ENCODE measurements around the gene MALSU1.

MALSU1 gene

DNA sequence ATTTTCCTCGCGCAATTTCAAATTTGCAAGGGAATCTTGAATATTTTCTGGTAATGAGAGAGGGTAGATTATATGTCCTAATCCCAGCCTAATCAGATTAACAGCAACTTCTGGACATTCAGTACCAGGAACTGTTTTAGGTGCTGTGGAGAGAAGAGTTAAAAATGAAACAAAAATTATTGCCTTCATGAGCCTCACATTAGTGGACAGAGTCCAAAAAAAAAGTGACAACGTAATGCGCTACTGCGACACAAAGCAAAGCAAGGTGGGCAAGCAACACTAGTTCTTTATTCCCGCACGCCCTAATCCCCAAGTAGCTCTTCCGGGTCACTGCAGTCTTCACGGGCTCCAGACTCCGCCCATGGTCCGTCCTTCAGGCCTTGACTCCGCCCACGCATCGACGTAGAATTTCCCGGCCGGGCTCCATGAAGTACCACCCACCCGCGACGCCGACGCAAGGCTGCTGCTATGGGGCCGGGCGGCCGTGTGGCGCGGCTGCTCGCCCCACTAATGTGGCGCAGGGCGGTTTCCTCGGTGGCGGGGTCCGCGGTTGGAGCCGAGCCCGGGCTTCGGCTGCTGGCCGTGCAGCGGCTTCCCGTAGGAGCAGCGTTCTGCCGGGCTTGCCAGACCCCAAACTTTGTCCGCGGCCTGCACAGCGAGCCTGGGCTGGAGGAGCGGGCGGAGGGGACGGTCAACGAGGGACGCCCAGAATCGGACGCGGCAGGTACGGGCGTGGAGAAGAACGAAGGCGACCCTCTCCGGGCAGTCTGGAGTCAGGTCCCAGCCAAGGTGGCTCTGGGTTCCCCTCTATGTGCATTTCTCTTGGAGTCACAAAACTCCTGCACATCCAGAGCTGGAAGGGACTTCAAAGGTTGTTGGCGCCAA lies at the start of gene MALSU1:
Gene MALSU1, plus strand, starts transcription at position 455 of the 885 bp plus-strand sequence. Its CDS starts 14 bp downstream, at position 469.
- peak; percentile 96 to 99 for DNase-seq (ENCODE audit: low read depth in 2 of 2)

DNA sequence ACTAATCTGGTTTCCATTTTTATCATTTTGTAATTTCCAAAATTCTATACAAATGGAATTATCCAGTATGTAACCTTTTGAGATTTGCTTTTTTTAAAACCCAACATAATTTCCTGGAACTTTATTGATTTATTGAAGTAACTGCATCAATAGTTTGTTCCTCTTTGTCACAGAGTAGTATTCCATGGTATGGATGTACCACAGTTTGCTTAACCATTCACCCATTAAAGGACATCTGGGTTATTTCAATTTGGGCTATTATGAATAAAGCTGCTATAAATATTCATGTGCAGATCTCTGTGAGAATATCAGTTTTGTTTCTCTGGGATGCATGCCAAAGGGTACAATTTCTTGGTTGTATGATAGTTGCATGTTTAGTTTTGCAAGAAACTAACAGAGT lies 49.7 kb upstream of the MALSU1 start:
- DNase-seq (ENCODE audit: low read depth in 2 of 2), result no peak

DNA sequence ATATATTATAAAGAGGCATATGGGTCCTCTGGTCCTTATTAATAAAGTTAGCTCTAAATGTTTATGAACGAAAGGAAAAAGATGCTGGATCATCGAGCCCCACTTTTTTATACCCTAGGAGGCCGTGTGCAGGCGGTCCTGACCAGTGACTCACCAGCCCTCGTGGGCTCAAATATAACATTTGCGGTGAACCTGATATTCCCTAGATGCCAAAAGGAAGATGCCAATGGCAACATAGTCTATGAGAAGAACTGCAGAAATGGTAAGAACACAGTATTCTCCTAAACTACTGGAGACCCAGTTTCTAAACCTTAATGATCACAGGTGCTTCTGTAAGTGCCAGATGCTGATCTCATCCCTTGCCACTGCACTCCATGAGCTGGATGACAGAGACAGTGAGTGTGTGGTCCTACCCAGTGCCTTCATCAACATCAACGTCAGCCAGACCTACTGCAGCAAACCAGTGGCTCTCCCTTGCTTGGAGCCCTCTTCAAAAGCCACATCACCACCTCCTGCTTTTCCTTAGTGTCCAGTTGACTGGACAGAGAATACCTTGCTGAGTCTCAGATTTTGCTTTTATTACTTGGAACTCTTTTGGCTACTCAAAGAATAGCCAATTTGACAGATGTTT lies 45.0 kb upstream of the MALSU1 start:
- DNase-seq (ENCODE audit: low read depth in 2 of 2), result no peak

DNA sequence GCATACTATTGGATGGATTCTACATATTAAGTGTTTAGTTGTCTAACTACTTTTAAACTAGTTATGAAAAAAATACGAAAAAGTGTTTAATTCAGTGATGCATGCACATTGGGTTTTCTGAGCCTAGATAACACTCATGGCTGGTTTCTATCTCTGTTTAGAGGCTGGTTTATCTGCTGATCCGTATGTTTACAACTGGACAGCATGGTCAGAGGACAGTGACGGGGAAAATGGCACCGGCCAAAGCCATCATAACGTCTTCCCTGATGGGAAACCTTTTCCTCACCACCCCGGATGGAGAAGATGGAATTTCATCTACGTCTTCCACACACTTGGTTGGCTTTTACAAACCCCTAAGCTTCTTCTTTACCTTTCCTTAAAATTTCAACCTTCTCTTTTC lies 42.4 kb upstream of the MALSU1 start:
- DNase-seq (ENCODE audit: low read depth in 2 of 2), result no peak

DNA sequence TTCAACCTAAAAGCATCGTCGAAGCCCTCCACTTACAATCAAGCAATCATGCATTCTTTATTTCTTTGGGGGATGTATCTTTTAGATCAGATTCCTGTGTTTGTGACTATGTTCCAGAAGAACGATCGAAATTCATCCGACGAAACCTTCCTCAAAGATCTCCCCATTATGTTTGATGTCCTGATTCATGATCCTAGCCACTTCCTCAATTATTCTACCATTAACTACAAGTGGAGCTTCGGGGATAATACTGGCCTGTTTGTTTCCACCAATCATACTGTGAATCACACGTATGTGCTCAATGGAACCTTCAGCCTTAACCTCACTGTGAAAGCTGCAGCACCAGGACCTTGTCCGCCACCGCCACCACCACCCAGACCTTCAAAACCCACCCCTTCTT lies 38.8 kb upstream of the MALSU1 start:
- DNase-seq (ENCODE audit: low read depth in 2 of 2), result no peak

DNA sequence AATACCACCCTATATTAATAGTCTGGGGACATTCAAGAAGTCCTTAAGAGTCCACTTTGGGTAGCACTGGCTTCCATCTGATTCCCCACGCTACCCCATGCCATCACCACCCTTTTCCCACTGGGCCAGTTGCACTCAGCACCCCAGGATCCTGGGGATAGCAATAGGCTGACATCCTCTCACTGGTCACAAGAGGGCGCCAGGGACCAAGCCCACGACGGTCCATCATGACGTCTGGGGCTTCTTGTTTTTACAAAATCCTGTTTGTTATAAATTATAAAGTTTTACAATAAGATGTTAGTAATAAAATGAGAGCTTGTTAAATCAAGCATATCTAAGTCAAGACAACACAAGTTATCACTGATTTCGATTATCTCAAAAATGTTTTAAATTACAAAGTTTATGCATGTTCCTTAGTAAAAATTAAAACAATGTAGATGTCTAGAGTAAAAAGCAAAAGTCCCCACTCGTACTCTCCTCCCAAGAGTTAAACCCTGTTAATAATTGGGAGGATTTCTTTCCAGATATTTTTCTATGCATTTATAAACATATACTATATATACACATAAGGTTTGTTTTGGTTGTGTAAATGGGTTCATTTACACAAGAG lies 37.2 kb upstream of the MALSU1 start:
- DNase-seq (ENCODE audit: low read depth in 2 of 2), result peak; percentile 17 to 45

DNA sequence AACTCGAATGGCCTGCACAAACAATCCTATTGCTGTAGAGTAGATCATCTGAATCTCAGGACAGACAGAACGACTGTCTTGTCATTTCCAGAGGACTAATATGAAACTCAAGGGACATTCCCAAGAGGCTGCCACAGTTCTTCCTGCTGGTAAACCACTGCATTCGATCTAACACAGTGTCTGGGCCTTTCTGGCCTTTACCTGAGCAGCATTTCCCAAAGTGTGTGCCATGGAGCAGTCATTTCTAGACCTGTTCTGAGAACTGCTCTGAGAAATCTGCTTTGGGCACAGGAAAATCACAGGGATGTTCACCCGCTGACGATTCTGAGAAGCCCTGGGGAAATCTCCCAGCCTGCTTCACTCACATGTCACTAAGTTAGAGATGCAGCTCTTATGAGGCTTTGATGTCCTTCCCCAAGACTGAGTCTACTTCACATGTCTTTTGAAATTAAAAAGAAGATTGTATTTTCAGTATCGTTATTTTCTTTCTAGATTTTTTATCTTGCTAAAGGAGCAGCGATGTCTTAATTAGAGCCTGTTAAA lies 34.2 kb upstream of the MALSU1 start:
- no peak for DNase-seq (ENCODE audit: low read depth in 2 of 2)

DNA sequence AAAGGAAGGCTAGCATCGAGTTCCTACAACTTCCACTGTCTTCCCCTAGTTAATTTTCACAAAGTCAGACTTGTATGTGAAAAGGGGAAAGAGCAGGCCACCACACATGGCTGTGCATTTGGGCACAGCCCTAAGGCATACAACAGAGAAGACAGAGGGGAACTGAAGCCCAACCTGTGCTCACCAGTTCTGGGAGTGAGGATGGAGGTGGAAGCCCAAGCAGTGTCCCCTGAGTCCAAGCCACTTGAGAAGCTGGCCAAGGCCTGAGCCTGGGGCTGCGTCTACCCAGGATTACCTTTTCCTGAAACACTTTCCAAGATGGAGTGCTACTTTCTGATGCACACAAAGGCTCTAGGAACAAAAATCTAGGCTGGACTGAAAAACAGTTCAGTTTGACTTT lies 32.2 kb upstream of the MALSU1 start:
- DNase-seq (ENCODE audit: low read depth in 2 of 2), result no peak

DNA sequence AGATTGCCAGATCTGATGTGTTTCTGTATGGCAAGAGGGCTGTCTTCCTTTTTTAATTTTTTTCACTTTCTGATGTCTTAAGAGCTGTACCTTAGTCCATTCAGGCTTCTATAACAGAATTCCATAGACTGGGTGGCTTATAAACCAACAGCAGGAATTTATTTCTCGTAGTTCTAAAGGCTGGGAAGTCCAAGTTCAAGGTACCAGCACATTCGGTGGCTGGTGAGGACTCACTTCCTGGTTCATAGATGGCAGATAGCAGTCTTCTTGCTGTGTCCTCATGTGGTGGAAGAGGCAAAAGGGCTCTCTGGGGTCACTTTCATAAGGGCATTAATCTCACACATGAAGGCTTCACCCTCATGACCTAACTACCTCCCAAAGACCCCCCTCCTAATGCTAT lies 31.8 kb upstream of the MALSU1 start:
- no peak for DNase-seq (ENCODE audit: low read depth in 2 of 2)

DNA sequence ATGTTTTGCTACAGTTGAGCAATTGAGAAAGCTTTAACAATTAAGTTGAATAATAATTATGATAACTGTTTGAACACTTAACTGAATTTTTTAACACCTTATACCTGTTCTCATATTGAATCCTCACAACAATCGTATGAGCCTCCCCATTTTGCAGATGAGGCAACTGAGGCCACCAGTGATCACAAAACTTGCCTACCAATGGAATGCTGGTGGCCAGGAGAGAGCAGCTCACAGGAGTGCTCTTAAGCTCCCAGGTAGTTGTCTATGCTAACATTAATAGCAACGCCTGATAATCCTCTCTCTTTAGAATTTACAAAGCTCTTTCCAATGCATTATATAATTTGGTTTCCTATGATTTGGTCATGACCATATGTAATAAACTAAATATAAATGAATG lies 31.0 kb upstream of the MALSU1 start:
- DNase-seq (ENCODE audit: low read depth in 2 of 2), result no peak

DNA sequence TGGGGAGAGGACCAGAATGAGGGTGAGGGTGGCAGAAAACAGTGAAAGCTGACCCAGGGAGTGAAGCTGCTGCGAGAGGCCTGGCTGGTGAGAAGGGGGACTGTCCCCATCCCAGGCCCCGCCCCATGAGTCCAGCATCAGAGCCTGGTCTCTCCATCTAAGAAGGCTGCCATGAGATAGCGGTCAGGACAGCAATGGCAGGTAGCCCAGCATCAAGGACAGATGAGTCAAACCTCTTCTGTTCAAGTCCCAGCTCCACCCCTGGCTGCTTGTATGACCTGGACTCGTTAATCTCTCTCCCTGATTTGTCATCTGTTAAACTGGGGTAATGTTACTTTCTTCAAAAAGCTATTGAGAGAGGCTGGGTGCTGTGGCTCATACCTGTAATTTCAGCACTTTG lies 30.4 kb upstream of the MALSU1 start:
- no peak for DNase-seq (ENCODE audit: low read depth in 2 of 2)

DNA sequence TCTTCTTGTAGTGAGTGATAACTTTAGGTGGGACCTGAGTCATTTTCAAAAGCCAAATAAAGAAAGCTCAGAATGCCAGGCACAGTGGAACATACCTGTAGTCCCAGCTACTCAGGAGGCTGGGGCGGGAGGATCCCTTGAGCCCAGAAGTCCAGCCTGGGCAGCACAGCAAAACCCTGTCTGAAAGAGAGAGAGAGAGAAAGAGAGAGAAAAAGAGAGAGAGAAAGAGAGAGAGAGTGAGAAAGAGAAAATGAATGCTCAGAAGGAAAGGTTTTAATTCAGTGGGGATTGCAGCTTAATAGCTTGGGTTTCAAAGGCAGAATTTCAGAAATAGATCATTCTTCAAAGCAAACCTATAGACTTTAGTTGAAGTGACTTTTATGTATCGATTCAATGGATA lies 26.9 kb upstream of the MALSU1 start:
- DNase-seq (ENCODE audit: low read depth in 2 of 2), result no peak

DNA sequence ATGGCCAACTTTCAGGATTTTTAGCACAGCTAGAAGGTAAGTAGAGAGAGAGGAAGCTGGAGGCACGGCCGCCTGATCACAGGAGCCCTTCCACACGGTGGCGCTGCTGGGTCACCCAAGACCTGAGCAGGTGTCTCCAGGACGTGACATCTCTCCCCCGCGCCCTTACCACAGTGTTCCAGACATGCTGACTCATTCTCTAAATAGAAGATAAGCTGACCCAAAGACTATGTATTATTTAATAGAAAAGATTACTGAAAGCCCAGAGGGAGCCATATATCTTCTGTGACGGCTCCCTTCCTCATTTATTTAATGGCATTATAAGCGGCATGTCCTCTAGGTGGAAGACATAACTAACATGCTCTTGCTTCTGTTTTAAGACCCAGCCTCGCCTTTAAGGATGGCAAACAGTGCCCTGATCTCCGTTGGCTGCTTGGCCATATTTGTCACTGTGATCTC lies 26.0 kb upstream of the MALSU1 start:
- peak; percentile 86 to 96 for DNase-seq (ENCODE audit: low read depth in 2 of 2)

DNA sequence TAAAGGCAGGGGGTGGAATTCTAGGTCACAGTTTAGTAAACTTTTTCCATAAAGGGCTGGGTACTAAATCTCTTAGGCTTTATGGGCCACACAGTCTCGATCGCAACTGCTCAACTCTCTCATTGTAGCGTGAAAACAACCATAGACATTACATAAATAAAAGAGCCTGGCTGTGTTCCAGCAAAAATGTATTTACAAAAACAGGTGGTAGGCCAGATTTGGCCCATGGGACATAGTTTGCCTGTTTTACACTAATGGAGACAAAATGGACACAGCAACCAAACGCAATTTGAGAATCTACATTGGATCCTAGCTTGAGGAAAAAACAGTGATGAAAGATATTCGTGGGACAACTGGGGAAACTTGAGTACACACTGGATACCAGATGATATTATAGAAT lies 23.2 kb upstream of the MALSU1 start:
- DNase-seq (ENCODE audit: low read depth in 2 of 2), result no peak

DNA sequence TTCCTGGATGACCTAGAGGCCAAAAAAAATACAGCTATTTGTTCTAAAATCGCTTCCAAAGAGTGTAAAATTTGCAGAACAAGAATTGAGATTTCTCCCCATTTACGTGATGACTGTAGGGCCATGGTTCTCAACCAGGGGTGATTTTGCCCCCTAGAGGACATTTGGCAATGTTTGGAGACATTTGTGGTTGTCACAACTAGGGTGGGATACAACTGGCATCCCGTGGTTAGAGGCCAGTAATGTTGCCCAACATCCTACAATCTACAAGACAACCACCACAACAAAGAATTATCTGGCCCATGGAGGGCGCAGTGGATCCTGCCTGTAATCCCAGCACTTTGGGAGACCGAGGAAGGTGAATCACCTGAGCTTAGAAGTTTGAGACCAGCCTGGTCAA lies 22.8 kb upstream of the MALSU1 start:
- DNase-seq (ENCODE audit: low read depth in 2 of 2), result no peak

DNA sequence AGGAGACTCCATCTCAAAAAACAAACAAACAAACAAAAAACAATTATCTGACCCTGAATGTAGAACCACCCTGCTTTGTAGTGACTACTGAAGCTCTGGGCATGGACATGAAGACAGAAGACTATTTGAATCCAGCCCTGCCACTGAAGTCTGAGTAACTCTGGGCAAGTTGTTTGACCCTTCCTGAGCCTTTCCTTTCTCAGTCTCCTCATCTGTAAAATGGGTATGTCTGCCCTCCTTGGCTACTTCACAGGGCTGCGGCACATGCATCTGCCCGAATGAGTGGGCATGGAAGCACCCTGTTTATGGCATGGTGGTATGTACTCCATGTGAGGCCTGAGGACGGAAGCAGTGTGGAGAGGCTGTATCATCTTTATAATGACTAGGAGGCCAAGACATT lies 22.2 kb upstream of the MALSU1 start:
- DNase-seq (ENCODE audit: low read depth in 2 of 2), result no peak

DNA sequence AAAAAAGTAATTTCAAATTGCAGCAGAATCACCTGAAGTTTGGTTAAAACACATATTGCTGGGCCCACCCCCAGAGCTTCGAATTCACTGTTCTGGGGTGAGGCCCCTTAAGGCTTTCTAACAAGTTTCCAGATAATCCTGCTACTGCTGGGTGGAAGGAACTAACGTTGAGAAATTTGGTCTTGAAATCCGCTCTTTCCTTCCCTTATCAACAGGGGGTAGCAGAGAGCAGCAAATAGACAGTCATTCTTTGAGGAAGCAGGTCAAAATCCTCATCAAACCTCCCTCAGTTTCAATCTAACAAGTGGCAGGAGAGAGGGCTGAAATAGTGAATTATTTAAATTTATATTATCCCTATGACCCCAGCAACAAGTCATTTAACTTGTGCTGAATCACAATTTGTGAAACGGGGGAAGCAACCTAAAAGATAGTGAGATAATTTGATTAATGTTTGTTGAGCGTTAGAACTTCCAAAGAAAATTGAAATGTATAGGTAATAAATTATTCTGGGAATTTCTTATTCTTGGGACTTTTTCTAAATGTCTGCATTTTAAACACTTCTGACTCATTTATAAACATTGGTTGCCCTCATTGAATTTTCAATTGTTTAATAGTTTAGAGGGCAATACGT lies 21.7 kb upstream of the MALSU1 start:
- DNase-seq (ENCODE audit: low read depth in 2 of 2), result peak in 1 of 2 donors; percentile 41

DNA sequence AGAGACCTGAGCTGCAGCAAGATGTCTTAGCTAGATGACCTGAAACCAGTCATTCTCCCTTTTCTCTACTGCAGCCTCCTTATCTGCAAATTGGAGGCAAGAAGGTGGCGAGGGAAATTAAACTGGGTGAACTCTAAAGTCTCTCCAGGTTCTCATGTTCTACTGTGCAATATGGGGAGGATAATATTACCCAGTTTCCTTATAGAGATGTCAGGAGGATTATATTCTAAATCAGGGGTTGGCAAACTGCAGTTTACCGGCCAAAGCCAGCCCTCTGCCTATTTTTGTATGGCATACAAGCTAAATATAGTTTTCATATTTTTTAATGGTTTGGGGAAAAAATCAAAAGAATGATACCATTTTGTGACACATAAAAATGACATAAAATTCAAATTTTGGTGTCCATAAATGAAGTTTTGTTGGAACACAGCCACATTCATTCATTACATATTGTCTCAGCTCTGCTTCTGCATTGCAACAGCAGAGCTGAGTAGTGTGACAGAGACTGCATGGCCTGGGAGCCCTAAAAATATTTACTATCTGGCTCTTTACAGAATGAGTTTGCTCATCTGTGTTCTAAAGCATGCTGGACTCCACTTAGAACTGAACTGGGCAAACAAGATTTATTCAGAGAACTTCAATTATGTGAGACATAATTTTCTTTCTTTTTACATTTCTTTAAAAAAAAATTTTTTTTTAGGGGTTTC lies 19.2 kb upstream of the MALSU1 start:
- no peak for DNase-seq (ENCODE audit: low read depth in 2 of 2)

DNA sequence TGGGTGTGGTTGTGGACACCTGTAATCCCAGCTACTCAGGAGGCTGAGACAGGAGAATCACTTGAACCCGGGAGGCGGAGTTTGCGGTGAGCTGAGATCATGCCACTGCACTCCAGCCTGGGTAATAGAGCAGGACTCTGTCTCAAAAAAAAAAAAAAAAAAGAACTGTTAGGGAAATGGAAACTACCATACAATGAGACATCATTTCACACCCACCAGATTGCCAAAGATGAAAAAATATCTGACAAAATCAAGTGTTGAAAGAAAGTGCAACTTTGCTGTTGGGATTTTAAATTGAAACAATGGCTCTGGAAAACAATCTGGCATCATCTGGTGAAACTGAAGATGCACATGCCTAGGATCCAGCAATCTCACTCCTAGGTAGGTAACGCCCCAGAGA lies 16.1 kb upstream of the MALSU1 start:
- DNase-seq (ENCODE audit: low read depth in 2 of 2), result no peak

DNA sequence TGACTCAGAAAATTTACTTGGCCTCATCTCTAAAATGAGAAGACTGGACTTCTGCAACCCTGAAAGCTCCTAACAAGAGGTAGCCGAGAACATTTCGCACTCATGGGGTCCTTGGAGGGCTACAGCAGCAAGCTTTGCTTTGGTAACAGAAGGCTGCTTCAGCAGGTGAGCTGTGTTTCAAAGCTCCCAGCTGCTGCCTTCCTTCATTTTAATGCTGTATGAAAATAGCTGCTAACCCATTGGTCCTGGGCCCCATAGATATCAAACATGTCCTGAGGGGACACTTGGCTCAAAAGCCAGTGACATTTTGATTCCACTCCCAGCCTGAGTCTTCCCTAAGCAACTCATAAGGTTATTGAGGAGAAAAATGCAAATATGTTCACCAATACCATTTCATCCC lies 14.3 kb upstream of the MALSU1 start:
- DNase-seq (ENCODE audit: low read depth in 2 of 2), result no peak

All from activated CD4-positive, alpha-beta T cell treated with anti-CD3 and anti-CD28 coated beads for 24 hours (primary cell).